ENCODE results near the gene REV3L. TPM values are rescaled to one million over a fixed set of nuclear protein-coding genes. Genes with fewer than 3 reads are reported as not detected.

The REV3L gene
- total and polyA plus RNA-seq, 2 of the 13 experiments (the other 11 are each of a cell fraction or from before 2014, with no cell fraction given): 12.8 to 31.3 TPM

DNA sequence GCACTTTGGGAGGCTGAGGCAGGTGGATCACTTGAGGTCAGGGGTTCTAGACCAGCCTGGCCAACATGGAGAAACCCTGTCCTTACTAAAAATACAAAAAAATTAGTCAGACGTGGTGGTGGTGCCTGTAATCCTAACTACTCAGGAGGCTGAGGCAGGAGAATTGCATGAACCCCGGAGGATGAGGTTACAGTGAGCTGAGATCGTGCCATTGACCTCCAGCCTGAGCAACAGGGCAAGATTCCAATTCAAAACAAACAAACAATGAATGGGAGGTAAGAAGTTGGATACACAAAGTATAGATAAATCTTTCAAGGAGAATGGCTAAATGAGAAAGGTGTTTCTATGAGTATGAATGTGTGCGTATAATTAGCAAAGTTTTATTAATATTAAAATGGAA, 75.3 kb downstream of the REV3L start (continued):
- TF ChIP-seq, protein P1, sequence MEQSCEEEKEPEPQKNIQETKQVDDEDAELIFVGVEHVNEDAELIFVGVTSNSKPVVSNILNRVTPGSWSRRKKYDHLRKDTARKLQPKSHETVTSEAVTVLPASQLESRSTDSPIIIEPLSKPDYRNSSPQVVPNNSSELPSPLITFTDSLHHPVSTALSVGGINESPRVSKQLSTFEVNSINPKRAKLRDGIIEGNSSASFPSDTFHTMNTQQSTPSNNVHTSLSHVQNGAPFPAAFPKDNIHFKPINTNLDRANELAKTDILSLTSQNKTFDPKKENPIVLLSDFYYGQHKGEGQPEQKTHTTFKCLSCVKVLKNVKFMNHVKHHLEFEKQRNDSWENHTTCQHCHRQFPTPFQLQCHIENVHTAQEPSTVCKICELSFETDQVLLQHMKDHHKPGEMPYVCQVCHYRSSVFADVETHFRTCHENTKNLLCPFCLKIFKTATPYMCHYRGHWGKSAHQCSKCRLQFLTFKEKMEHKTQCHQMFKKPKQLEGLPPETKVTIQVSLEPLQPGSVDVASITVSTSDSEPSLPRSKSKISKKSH (CRISPR knock-in tag; IDR thresholded peaks at IDR 0.05; ENCODE audit: borderline replicate concordance): no peak
- TF ChIP-seq ZNF816 (CRISPR knock-in tag; IDR thresholded peaks at IDR 0.05; ENCODE audit: borderline replicate concordance): no peak
- peak; percentile 57; the same call in 1 of the 2 replicates for TF ChIP-seq RXRB (CRISPR knock-in tag; IDR thresholded peaks at IDR 0.05; ENCODE audit: borderline replicate concordance)

DNA sequence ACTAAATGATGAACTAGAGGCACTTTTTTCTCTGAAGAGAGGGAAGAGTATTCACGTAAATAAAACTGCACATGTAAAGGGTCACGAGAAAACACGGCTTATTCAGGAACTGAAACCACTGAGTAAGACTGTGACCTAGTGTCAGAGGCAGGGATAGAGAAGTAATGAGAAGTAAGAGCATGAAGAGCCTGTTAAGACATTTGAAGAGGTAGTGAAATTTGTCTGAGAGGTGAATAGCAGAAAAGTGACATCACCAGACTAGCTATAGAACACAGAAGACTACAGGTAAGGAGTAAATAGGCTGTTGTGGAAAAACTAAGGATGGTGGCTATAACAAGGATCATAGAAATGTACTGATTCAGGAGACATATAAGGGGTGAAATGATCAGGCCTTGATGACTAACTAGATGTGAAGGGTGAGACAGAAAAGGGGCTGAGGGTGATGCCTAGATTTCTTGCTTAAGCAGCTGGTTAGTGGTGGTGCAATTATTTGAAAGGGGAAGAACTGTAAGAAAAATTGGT, 76.8 kb downstream of the REV3L start:
- Histone ChIP-seq H3K9me3 (ENCODE audit: low read length) (no peaks in the 10 kb centered on the region), H3K79me2 (ENCODE audit: insufficient read depth, low read length) (no peaks in the 10 kb centered on the region), H3K4me2 (ENCODE audit: low read depth, low read length) (no peak overlapping the region), H2AFZ (ENCODE audit: low read length) (no peak overlapping the region), H3K27me3 (ENCODE audit: control insufficient read depth in 1 of 2, insufficient read depth in 2 of 2, low read length in 2 of 2) (no peaks in the 10 kb centered on the region), H4K20me1 (ENCODE audit: insufficient read depth, low read length) (no peaks in the 10 kb centered on the region), H3K36me3 (replicated peaks in 1 of 2; ENCODE audit: control insufficient read depth in 1 of 2, insufficient read depth in 2 of 2, low read length in 2 of 2) (peaks cover 2 to 57% of the 10 kb centered on the region in 2 experiments), H3K27ac (ENCODE audit: extremely low read length, insufficient read depth, low read length) (no peak overlapping the region), H3K4me3 (replicated peaks in 1 of 3; ENCODE audit: insufficient read depth in 1 of 3, low read depth in 2 of 3, low read length in 3 of 3) (no peak overlapping the region), H3K9ac (ENCODE audit: insufficient read depth, low read depth, low read length) (no peak overlapping the region), H3K4me1 (ENCODE audit: insufficient read depth, low read length) (peaks cover 10% of the 10 kb centered on the region)
- ChIA-PET CTCF (ENCODE audit: low intra/inter-chr PET ratio, low total read pairs) (no interaction called here), POLR2A (no interaction called here)
- FAIRE-seq (no peak), DNase-seq (ENCODE audit: low spot score) (no peak), ATAC-seq (no peak)
- WGBS (ENCODE audit: low lambda C conversion rate): 98% methylated on average over 3 of the region's 3 CpGs
- no peak for TF ChIP-seq ZNF564 (CRISPR knock-in tag; IDR thresholded peaks at IDR 0.05)
- 0 out of 2 replicates have a peak, but pooled peaks have one; percentile 28 for TF ChIP-seq CREB1 (IDR thresholded peaks at IDR 0.05)
- no peak for TF ChIP-seq CREB1 (CRISPR knock-in tag; IDR thresholded peaks at IDR 0.05)
- TF ChIP-seq, protein P2, sequence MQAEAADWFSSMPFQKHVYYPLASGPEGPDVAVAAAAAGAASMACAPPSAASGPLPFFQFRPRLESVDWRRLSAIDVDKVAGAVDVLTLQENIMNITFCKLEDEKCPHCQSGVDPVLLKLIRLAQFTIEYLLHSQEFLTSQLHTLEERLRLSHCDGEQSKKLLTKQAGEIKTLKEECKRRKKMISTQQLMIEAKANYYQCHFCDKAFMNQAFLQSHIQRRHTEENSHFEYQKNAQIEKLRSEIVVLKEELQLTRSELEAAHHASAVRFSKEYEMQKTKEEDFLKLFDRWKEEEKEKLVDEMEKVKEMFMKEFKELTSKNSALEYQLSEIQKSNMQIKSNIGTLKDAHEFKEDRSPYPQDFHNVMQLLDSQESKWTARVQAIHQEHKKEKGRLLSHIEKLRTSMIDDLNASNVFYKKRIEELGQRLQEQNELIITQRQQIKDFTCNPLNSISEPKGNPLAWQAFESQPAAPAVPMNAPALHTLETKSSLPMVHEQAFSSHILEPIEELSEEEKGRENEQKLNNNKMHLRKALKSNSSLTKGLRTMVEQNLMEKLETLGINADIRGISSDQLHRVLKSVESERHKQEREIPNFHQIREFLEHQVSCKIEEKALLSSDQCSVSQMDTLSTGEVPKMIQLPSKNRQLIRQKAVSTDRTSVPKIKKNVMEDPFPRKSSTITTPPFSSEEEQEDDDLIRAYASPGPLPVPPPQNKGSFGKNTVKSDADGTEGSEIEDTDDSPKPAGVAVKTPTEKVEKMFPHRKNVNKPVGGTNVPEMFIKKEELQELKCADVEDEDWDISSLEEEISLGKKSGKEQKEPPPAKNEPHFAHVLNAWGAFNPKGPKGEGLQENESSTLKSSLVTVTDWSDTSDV (CRISPR knock-in tag; IDR thresholded peaks at IDR 0.05): no peak
- TF ChIP-seq MTA3 (CRISPR knock-in tag; IDR thresholded peaks at IDR 0.05): no peak
- TF ChIP-seq, protein P3, sequence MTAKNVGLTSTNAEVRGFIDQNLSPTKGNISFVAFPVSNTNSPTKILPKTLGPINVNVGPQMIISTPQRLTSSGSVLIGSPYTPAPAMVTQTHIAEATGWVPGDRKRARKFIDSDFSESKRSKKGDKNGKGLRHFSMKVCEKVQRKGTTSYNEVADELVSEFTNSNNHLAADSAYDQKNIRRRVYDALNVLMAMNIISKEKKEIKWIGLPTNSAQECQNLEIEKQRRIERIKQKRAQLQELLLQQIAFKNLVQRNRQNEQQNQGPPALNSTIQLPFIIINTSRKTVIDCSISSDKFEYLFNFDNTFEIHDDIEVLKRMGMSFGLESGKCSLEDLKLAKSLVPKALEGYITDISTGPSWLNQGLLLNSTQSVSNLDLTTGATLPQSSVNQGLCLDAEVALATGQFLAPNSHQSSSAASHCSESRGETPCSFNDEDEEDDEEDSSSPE (CRISPR knock-in tag; IDR thresholded peaks at IDR 0.05): no peak
- TF ChIP-seq ZNF572 (CRISPR knock-in tag; IDR thresholded peaks at IDR 0.05): no peak
- TF ChIP-seq REXO4 (CRISPR knock-in tag; IDR thresholded peaks at IDR 0.05; ENCODE audit: borderline replicate concordance): no peak
- TF ChIP-seq, protein P4, sequence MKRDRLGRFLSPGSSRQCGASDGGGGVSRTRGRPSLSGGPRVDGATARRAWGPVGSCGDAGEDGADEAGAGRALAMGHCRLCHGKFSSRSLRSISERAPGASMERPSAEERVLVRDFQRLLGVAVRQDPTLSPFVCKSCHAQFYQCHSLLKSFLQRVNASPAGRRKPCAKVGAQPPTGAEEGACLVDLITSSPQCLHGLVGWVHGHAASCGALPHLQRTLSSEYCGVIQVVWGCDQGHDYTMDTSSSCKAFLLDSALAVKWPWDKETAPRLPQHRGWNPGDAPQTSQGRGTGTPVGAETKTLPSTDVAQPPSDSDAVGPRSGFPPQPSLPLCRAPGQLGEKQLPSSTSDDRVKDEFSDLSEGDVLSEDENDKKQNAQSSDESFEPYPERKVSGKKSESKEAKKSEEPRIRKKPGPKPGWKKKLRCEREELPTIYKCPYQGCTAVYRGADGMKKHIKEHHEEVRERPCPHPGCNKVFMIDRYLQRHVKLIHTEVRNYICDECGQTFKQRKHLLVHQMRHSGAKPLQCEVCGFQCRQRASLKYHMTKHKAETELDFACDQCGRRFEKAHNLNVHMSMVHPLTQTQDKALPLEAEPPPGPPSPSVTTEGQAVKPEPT (CRISPR knock-in tag; IDR thresholded peaks at IDR 0.05; ENCODE audit: low read depth): no peak
- intact Hi-C loops (cut with micrococcal nuclease; ENCODE audit: unreplicated experiment): no loop called here
- BruUV-seq (replicated peaks): no TSS peak
- in situ Hi-C loops (cut with HindIII; ENCODE audit: extremely low pct_ligation_motif_present, low pct_unique_long_range_greater_than_20kb): no loop called here

Measured in HepG2 (cell line).